NCI-H510A (cell line): ENCODE data around the gene PIK3R3.
"Not testable (repeated sequence)": the region's sequence is repeated elsewhere in the genome, so short reads cannot be mapped to it uniquely, and the experiment has no call there.

Source experiments
- DNase-seq: peaks from one replicate; lab custom pipeline; 2025; lab: John Stamatoyannopoulos, UW

PIK3R3 gene

GRCh38 chr1:46102769-46103476 lies 29.5 kb downstream of the PIK3R3 start:
- no peak for DNase-seq

GRCh38 chr1:46099215-46099614 lies 33.2 kb downstream of the PIK3R3 start:
- no peak for DNase-seq

GRCh38 chr1:46098027-46098712 lies 34.3 kb downstream of the PIK3R3 start:
- no peak for DNase-seq

GRCh38 chr1:46097149-46097472 lies 35.3 kb downstream of the PIK3R3 start:
- DNase-seq: no peak

GRCh38 chr1:46096269-46097148 lies 35.9 kb downstream of the PIK3R3 start:
- DNase-seq: no peak

GRCh38 chr1:46095110-46095509 lies 37.3 kb downstream of the PIK3R3 start:
- DNase-seq: not testable (repeated sequence)

GRCh38 chr1:46094471-46095005 lies 37.9 kb downstream of the PIK3R3 start:
- DNase-seq: no peak

- DNase-seq: not testable (repeated sequence)
These were observed 38.6 kb downstream of the PIK3R3 start for GRCh38 chr1:46093832-46094231.

GRCh38 chr1:46087891-46088290 lies 44.5 kb downstream of the PIK3R3 start:
- DNase-seq: no peak

GRCh38 chr1:46086576-46086975 lies 45.9 kb downstream of the PIK3R3 start:
- no peak for DNase-seq

GRCh38 chr1:46084553-46085451 lies 47.6 kb downstream of the PIK3R3 start:
- no peak for DNase-seq

- no peak for DNase-seq
These were observed 48.9 kb downstream of the PIK3R3 start for GRCh38 chr1:46083579-46083978.

- DNase-seq: no peak
These were observed 50.8 kb downstream of the PIK3R3 start for GRCh38 chr1:46081619-46082018.

- DNase-seq: no peak
These were observed 51.2 kb downstream of the PIK3R3 start for GRCh38 chr1:46081206-46081605.

- no peak for DNase-seq
These were observed 52.2 kb downstream of the PIK3R3 start for GRCh38 chr1:46080257-46080656.

GRCh38 chr1:46077644-46078043 lies 54.8 kb downstream of the PIK3R3 start:
- no peak for DNase-seq

- DNase-seq: no peak
These were observed 56.1 kb downstream of the PIK3R3 start for GRCh38 chr1:46076343-46076742.

- DNase-seq: no peak
These were observed 59.5 kb downstream of the PIK3R3 start for GRCh38 chr1:46072975-46073374.

GRCh38 chr1:46070164-46070814 lies 62.1 kb downstream of the PIK3R3 start:
- no peak for DNase-seq

GRCh38 chr1:46068525-46068924 lies 63.9 kb downstream of the PIK3R3 start:
- no peak for DNase-seq

- DNase-seq: no peak
These were observed 64.8 kb downstream of the PIK3R3 start for GRCh38 chr1:46067652-46068051.
